ENCODE measurements around the gene ADAMTS2.

DNA sequence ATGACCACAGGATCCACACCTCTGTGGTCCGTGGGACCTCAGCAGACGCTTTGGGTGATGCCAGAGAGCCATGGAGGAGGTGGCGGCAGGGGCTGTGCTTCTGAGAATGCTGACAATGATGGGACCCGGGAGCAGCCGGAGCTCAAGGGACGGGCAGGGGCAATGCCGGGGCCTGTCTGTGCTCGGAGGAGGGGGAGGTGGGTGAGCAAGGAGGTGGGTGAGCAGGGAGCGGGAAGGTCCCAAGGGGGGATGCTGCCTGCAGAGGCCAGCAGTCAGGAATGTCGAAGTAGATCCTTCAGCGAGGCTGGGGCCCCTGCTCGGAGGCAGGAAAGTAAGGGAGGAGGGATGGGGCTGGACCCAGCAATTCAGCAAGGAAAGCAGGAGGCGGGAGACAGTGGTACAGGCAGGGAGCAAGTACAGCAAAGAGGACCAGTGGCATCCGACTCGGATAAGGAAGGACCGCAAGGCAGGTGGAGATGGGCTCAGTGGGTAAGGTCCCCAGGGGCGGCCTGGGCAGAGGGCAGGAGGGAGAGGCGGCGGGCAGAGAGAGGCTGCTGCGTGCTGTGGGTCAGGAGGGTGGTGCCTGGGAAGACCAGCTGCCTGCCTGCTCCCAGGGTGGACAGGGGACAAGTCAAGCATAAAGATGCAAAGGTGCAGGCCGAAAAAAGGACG lies 49.0 kb downstream of the ADAMTS2 start:
- TF ChIP-seq CTCF (IDR thresholded peaks at IDR 0.05) (no peak), POLR2A (IDR thresholded peaks at IDR 0.05) (no peak)
